ENCODE data around the gene RPS6KA5.
"Not testable (repeated sequence)": the region's sequence is repeated elsewhere in the genome, so short reads cannot be mapped to it uniquely, and the experiment has no call there.

RPS6KA5 gene

DNA sequence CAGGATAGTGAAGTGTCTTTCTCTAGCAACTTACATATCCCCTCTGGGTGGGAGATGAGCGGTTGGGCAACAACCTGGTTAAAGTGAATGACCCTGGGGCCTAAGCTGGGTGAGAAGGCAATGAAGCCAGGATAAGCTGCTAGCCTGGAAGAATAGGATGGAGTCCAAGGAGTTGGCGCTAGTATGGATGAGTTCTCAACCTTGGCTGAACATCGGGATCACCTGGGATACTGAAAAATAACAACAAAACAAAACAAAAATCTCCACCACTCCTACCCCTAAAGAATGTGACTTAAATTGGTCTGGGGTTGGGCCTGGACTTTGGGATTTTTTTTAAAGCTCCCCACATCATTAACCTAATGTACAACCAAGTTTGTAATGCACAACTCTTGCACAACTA is 4.8 kb upstream of the RPS6KA5 start:
- DNase-seq (ENCODE audit: low spot score) = no peak

DNA sequence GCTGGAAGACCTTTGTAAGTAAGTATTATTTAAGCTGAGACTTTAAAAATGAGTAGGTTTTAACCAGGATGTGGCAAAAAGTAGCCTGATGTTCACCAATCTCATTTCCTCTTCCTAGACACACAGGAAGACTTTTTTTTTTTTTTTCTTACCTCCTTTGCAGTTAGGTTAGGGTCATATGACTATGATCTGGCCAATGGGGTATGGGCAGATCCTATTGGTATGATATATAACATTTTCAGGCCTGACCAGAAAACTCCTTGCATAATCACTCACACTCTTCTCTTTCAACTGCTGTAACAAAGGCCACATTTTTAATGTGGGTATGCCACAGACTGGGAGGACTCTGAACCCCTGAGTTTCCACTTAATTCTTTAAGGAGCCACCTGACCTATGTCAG is 2.7 kb upstream of the RPS6KA5 start:
- no peak for DNase-seq (ENCODE audit: low spot score)

DNA sequence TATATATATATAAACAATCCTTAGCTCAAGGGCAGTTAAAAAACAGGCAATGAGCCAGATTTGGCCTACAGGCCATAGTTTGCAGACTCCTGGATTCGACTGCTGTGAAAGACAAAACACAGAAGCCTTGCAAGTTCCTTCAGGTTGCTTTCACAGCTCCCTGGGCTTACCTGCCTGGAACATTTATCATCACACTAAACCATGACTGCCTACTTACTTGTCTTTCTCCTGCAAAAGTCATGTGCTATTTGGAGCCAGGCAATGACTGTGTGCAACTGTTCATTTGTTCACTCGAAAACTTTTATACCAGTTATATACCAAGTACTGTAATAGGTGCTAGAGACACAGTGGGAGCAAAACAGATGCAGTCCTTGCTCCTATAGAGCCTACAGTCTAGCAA is 2.2 kb upstream of the RPS6KA5 start:
- no peak for DNase-seq (ENCODE audit: low spot score)

DNA sequence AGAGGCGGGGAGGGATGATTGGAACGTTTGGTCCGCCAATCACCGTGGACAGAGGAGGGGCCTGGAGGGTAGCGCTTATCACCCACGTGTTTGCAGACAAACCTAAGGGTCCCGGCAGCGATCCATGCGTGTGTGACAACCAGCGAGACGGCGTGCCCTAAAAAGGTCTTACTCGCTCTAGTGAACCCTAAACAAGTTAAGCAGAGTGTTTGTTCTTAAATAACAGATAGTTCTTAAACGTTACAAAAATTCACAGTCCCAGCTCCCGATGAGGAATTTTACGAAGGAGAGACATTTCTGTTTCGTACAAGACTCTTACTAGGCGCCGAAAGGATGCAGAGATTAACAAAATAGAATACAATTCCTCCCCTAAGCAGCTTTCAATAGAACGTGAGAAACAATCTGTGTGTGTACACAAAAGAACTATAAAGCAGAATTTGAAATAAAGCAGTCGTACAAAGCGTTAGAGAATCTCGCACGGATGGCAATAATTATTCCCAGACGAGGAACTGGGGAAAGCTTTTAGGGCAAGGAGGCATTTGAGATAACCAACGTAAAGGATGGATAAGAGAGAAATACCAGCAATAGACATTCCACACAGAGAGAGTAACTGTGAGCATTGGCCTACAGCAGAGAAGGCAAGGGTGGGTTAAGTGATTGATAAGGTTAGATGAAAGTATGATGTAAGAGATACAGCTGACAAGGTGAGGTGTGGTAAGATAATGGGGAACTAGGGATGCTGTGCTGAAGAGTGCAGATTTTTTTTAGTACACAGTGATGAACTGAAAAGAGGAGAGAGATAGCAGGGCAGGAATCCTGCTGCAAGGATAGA is 831 bp upstream of the RPS6KA5 start:
- no peak for DNase-seq (ENCODE audit: low spot score)

DNA sequence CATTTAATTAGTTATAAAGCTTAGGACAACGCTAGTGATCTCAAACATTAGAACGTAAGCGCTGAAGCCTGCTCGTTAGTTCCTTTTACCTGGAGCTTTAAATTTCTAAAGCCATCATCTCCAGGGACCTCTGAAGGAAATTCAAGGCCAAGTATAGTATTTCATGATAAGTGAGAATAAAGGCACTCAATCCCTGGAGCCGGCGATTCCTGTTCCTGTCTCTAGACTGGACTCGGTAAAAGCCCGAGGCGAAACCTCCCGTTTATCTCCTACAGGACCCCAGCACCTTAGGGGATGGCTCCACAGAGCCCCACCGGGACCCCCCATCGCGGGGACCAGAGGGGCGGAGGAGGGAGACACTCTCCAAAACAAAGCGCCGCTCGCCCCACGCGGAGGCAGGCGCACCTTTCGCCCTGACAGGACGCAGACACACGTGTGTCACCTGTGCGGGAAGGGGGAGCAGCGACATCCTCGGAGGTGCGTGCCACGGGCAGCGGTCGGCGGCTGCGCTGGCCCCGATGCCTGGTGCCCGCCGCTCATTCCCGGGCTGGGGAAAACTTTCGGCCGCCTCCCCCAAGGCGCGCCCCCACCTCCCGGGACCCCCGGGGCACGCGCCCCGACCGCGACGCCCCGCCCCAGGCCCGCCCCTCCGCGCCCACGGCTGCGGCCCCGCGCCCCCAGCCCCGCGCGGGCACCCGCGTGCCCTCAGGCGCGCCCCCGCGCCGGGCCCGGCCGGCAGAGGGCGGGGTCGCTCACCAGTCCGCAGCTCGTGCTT is 678 bp downstream of the RPS6KA5 start:
- DNase-seq (ENCODE audit: low spot score) = no peak

DNA sequence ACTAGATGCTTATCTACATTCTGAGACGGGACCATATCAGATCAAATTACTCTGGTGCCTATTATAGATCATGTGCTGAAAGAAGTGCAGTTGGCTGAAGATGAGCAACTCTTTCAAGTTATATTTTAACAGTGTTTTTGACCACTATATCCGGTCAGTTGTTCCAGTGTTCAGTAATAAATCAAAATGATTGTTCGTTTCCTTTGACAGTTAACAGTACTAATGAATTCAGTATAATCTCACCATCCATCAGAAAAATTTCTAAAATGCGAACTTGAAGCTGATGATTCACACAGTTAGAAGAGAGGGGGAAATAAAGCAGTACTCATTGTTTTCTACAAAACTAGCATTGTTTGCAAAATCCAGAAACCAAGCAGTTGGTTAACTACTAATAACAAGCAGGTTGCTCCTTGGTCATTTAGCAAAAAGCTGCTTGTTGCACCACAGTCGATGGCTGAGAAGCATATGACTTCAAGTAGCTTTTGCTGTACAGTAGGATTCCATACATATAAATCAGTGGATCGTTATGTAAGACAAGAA is 2.3 kb downstream of the RPS6KA5 start:
- peak; percentile 39 for DNase-seq (ENCODE audit: low spot score)

DNA sequence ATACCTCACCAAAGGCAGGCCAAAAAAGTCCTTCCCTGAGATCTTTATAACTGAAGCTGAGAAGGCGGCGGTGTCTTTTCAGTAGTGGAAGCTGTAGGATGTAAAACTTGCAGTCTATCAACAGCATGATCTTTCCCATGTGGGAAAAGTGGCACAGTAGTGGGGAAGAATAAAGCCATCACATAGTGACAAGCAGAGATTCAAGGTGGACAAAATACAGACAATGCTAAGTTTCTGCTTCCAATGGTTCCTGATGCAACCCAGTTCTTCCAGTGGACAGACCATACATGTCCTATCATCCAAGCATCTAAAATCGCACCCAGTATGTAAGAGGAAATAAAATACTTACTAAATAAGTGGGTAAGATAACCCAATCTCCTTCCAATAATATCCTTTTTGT is 4.1 kb downstream of the RPS6KA5 start:
- DNase-seq (ENCODE audit: low spot score) = no peak

DNA sequence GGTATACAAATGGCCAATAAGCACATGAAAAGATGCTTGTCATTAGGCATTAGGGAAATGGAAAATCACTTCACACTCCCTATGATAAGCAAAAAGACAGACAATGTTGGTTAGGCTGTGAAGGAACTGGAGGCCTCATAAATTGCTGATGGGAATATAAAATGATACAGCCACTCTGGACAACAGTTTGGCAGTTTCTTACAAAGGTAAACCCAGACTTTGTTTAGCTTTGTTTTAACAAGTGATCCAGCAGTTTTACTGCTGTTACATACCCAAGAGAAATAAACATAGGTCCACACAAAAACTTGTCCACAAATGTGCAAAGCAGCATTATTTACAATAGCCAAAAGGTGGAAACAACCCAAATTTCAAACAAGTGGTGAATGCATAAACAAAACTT is 5.4 kb downstream of the RPS6KA5 start:
- no peak for DNase-seq (ENCODE audit: low spot score)

DNA sequence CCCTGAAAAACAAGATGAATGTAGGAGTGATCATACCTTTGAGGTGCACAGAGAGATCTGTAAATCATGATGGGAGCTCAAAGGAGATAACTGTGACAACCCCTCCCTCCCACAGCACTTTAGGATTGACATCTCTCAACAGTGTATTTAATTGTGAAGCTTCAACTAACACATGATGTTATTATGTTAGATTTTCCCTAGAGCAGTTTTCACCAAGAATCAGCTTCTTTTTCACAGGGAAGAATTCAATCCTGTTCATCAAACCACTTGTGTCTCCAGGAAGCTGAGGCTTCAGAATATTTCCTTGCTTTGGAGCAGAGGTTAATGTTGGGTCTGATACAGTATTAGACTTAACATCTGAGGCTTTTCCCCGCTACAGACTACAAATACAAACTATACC is 11.8 kb downstream of the RPS6KA5 start:
- DNase-seq (ENCODE audit: low spot score) = no peak

DNA sequence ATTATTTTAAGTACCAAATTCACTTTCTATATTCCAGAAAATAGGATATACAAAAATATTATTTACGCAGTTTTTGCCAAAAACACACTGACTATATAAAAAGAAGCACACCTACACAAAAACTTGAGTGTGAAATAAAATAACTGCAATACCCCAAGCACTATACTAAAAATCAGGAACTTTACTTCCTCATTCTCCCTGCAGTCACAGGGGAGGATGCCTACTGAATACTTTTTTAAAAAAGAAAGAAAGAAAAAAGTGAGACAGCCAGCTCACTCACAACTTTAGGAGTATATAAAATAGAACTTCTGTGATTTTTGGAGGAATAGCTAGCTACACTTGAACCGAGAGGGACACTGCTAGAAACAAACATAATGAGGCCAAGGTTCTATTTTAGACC is 12.2 kb downstream of the RPS6KA5 start:
- no peak for DNase-seq (ENCODE audit: low spot score)

DNA sequence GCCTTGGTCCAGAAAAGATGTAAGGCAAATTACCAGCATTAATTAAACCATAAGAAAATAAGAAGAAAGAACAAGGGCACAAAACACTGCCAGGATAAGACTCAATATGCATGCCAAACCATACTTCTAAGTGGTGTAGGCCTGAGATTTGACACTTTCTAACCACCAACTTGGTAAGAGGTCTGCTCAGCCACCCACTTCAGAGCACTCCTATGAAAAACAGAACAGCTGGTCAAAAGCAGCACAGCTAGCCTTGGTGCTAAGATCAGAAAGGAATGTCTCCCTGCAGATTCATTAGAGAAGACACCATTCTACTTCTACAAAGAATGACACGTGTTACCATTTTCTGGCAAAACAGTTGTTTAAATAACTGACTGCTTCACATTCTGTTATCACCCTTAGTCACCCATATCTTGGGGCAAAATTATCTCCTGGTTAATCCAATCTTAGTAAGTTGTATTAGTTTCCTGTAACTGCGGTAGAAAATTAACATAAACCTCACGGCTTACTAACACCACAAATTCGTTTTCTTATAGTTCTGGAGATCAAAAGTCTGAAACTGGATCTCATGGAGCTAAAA is 13.2 kb downstream of the RPS6KA5 start:
- DNase-seq (ENCODE audit: low spot score) = no peak

DNA sequence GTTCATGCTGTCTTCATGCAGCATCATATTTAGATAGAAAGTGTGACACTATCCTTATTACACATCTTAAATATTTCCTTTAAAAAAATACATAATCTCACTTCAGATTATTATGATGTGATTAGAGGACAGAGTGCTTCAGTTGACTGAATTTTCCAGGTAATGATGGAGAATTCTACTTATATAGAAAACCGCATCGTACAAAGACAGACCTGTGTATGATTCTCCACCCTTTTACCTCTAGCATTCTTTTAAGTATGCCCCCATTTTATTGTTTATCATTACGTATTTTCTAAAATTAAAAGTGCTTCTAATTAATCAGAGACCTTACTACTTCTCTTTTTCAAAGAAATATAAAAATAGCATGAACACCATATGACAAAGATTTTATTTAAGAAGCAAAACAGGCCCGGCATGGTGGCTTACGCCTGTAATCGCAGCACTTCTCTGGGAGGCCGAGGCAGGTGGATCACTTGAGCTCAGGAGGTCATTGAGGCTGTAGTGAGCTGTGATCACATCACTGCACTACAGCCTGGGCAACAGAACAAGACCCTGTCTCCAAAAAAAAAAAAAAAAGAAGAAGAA is 13.9 kb downstream of the RPS6KA5 start:
- DNase-seq (ENCODE audit: low spot score) = no peak

DNA sequence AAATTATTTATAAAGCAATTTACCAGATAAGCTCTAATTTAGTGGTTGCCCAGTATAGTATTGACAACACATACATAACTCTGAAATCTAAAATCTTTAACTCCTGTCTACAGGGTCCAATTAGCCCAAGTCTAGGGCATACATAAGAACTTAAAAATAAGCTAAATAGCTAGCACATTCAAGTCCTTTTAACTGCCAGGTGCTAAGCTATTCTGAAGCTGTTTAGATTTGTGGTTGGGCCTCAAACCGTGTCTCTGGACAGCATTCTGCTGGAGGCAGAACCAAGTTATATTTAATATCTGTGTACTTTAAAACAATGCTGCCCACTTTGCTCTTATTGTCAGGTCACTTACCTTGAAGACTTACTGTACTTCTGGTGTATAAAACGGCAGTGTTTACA is 19.0 kb downstream of the RPS6KA5 start:
- no peak for DNase-seq (ENCODE audit: low spot score)

DNA sequence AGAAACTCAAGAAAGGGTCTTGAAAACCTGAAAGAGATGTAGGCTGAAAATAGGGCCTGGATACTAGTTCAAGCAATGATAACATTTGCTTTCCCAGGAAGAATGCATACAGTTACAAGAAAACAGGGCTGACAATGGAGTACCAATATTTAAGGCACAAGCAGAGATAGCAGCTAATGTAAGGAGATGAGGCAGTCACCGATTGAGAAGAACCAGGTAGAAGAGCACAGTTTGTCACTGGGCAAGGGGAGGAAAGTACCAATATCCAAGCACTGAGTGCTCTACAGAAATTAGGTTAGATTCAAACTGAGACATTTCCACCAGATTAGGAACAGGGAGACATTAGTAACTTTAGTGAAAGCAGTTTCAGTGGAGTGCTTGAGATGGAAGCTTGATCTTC is 19.9 kb downstream of the RPS6KA5 start:
- no peak for DNase-seq (ENCODE audit: low spot score)

DNA sequence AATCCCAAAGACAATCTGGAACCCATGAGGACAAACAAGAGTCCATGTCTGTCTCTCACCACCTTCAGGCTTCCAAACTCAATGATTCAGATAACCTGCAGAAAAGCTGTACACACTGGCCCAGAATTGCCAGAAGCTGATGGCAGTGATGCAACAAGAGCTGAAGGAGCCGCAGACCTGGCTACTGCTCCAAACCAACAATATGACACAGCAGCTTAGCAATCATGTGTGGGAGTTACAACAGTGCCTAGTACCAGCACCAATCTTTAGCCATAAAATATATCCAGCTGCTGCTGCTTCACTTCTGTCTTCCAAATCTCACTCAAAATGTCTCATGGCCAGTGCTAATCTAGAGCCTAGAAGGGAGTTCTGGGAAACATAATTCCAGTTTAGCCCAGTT is 22.0 kb downstream of the RPS6KA5 start:
- no peak for DNase-seq (ENCODE audit: low spot score)

DNA sequence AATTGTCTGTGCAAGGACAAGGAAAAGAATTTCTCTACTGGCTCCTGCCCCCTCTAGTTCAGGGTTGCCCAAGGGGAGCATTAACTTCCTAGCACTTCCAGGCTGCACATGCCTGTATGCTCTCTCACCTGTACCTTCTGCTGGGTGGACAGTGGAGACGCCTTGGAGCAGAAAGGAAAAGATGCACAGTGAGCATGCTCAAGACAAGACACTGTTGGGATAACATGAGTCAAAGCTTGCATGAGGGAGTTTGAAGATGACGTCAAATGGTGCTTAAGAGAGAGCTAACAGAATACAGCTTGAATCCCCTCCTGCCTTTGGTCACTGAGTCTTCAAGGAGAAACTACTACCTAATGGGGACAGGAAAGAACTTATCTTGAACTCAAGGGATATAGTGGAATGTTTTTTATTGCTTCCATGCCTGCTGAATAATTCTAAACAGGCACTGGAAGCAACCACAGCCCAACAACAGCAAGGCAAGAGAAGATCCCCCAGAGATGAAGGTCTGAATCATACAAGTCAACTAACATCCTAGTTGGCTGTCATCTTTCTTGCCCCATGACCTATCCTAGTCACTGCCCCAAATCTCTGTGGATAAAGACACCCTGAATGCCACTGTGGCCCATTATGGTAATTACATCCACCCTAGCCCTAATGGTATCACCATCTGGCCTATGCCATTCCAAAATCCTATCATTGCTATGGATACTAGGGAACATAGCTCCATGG is 23.5 kb downstream of the RPS6KA5 start:
- no peak for DNase-seq (ENCODE audit: low spot score)

DNA sequence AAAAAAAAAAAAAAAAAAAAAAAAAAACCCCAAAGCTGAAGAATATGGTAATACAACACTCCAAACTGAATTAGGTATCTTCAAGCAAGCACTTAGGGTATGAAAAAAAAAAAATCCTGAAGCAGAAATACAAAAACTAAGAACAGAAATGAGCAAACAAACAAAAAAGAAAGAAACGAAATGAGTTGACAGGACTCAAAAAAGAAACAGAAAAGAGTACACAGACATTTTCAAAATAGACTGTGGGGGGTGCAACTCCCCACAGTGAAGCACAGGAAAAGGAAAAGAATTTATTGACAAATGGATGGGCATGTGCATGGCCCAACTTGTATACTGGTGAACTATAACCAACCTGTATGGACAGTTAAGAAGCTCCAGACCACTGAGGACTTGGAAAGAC is 24.6 kb downstream of the RPS6KA5 start:
- DNase-seq (ENCODE audit: low spot score) = no peak

DNA sequence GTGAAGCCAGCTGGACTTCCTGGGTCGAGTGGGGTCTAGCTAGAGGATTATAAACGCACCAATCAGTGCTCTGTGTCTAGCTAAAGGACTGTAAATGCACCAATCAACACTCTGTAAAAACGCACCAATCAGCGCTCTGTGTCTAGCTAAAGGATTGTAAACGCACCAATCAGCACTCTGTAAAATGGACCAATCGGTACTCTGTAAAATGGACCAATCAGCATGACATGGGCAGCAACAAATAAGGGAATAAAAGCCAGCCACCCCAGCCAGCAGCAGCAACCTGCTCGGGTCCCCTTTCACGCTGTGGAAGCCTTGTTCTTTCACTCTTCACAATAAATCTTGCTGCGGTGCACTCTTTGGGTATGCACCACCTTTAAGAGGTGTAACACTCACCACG is 26.1 kb downstream of the RPS6KA5 start:
- not testable (repeated sequence) for DNase-seq (ENCODE audit: low spot score)

DNA sequence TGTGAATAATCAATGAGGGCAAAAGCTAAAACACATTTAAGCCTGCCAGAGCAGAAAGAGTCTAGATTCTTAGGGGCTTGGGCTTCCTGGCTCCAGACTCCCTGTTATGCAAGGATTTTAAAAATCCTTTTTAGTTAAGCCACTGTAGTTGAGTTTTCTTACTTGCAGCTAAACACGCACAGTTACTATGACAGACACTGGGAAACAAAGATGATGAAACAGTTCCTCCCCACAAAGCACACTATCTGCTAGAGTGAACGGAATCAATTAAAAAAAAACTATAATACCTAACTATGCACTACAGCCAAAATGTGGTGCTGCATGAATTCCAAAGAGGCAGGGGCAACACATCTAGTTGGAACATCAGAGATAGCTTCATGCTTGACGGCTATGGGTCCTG is 28.2 kb downstream of the RPS6KA5 start:
- no peak for DNase-seq (ENCODE audit: low spot score)

DNA sequence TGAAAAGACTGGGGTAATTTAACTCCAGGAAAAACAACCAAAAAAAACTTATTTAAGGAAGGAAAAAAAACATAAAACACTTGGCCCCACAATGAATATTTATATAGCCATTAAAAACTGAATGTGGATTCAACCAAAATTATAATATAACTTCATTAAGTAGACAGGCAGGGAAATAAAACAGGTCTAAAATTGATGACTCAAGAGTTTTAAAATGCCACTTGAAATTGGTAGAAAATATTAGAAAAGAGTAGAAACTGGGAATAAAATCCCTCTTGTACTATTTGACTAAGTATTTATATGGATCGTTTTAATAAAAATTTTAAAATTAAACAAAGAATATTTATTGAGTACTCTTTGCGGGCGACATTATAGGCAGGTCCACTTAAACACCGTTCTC is 28.8 kb downstream of the RPS6KA5 start:
- no peak for DNase-seq (ENCODE audit: low spot score)

DNA sequence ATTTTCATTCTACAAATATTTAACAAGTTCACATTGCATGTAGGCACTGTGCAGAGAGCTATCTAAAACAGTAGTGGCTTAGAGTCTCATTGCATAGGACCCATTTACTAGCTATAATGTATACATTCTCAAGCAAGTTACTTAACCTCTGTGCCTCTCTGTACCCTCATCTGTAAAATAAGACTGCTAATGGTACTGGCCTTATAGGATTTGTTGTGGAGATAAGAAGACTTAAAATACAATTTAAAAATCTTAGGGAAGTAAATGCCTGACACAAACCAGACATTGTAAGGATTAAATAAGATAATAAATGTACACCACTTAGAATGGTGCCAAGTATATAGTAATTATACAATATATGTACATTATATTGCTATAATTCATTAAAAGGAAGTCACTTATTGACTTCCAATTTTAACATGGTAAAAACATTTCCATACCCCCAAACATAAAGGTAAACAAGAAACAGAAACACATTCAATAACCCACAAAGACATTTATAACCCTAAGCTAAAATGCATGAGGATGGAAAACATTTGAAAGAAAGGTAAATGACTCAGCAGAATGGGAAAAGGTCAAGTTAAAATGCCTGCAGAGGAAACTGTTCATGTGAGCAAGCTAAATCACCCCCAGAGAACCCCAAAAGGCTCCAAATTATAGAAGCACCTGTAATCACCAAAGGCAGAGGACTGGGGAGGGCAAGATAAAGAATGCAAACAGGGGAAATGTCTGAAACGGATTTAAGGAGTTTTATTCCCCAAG is 30.8 kb downstream of the RPS6KA5 start:
- no peak for DNase-seq (ENCODE audit: low spot score)

Measured in kidney capillary endothelial cell (primary cell).